Fibroblast of the aortic adventitia (primary cell): Measurements from ENCODE around the gene CBR1. TPM values are rescaled to one million over a fixed set of nuclear protein-coding genes. Genes with fewer than 3 reads are reported as not detected.

Experiments used
- DNase-seq: peaks from one replicate; pipeline ENCODE4 v3.0.0-alpha.2; 2010; ENCODE audit warnings: low read depth
- H3K4me3 ChIP-seq: 2 replicates; pipeline ENCODE4 v1.5.1; 2011; ENCODE audit warnings: low read depth, mild to moderate bottlenecking, control low read depth, low read length, moderate library complexity
- CTCF ChIP-seq: IDR thresholded peaks from 2 replicates; pipeline ENCODE4 v1.5.1; 2011; ENCODE audit warnings: mild to moderate bottlenecking, low read length, control low read depth, inconsistent platforms; ENCODE audit not compliant: insufficient read depth
- total RNA-seq: library from RNA; depleted of rRNA; stranded (reverse); fragments of >200 nt; gene quantifications from 2 replicates; pipeline ENCODE4 v1.2.3, GENCODE V29; 2012; ENCODE audit warnings: low replicate concordance

The CBR1 gene
- total RNA-seq, 1 donor, result 95.0 TPM

- no peak for TF ChIP-seq CTCF
- no peak overlapping the region for H3K4me3 ChIP-seq
- no peak for DNase-seq
Measured at GRCh38 chr21:36038701-36039497, 30.9 kb upstream of the CBR1 start.

- no peak for TF ChIP-seq CTCF
- no peak overlapping the region for H3K4me3 ChIP-seq
- no peak for DNase-seq
Measured at GRCh38 chr21:36039861-36040260, 30.0 kb upstream of the CBR1 start.

- no peak for DNase-seq
- no peak overlapping the region for H3K4me3 ChIP-seq
- TF ChIP-seq CTCF, result no peak
Measured at GRCh38 chr21:36040389-36040788, 29.4 kb upstream of the CBR1 start.

GRCh38 chr21:36041910-36042309, 27.9 kb upstream of the CBR1 start:
- no peak overlapping the region for H3K4me3 ChIP-seq
- TF ChIP-seq CTCF, result no peak
- no peak for DNase-seq

- no peak for DNase-seq
- H3K4me3 ChIP-seq, result no peak overlapping the region
- no peak for TF ChIP-seq CTCF
Measured at GRCh38 chr21:36044056-36044455, 25.8 kb upstream of the CBR1 start.

- DNase-seq, result no peak
- no peak for TF ChIP-seq CTCF
- no peak overlapping the region for H3K4me3 ChIP-seq
Measured at GRCh38 chr21:36045993-36046392, 23.8 kb upstream of the CBR1 start.

GRCh38 chr21:36047139-36047538, 22.7 kb upstream of the CBR1 start:
- no peak for TF ChIP-seq CTCF
- DNase-seq, result no peak

More at GRCh38 chr21:36047139-36047538, 22.7 kb upstream of the CBR1 start:
- H3K4me3 ChIP-seq, result no peak overlapping the region
